GM12878 (cell line): ENCODE results near the gene CARHSP1. TPM values are rescaled to one million over a fixed set of nuclear protein-coding genes. Genes with fewer than 3 reads are reported as not detected.

Experiments
- CBX3 ChIP-seq: fragments of 200-600 bp; sonication (generic); IDR thresholded peaks from 2 replicates; pipeline ENCODE4 v1.6.1; 2016; ENCODE audit warnings: low read depth, borderline replicate concordance
- CEBPB ChIP-seq, 2 experiments: fragments of 150-350 bp in 1 of 2; IDR thresholded peaks; 2 replicates each; pipeline ENCODE4 v1.6.1; 2012 to 2014; ENCODE audit warnings: low read depth in 2 of 2, low read length in 2 of 2, borderline replicate concordance in 1 of 2, inconsistent platforms in 1 of 2
- EED ChIP-seq: sonication (generic); IDR thresholded peaks from 2 replicates; pipeline ENCODE4 v1.6.1; 2016; ENCODE audit warnings: antibody characterized with exemption, low read depth
- ESRRA ChIP-seq: IDR thresholded peaks from 2 replicates; pipeline ENCODE4 v1.6.1; 2012; ENCODE audit warnings: mild to moderate bottlenecking, low read length, improper control_type of control experiment
- GATAD2B ChIP-seq: fragments of 450-650 bp; conservative IDR thresholded peaks from 2 replicates; pipeline ENCODE4 v1.6.1; 2017; ENCODE audit warnings: low read depth, mild to moderate bottlenecking, moderate library complexity
- HDAC6 ChIP-seq: fragments of 200-600 bp; sonication (generic); IDR thresholded peaks from one replicate; pipeline ENCODE4 v1.8.0; 2017; ENCODE audit warnings: antibody characterized with exemption; ENCODE audit not compliant: unreplicated experiment
- KDM1A ChIP-seq: fragments of 200-600 bp; sonication (generic); IDR thresholded peaks from 2 replicates; pipeline ENCODE4 v1.6.1; 2016; ENCODE audit warnings: borderline replicate concordance
- NFYB ChIP-seq: IDR thresholded peaks from 2 replicates; pipeline ENCODE4 v1.6.1; 2011; ENCODE audit warnings: low read depth, mild to moderate bottlenecking, low read length, improper control_type of control experiment, moderate library complexity; ENCODE audit not compliant: insufficient read depth
- PAX8 ChIP-seq: fragments of 450-650 bp; IDR thresholded peaks from 2 replicates; pipeline ENCODE4 v1.6.1; 2017; ENCODE audit warnings: mild to moderate bottlenecking, moderate library complexity
- RB1 ChIP-seq: fragments of 450-650 bp; formaldehyde crosslinking; IDR thresholded peaks from 2 replicates; pipeline ENCODE4 v1.6.1; 2017; ENCODE audit warnings: mild to moderate bottlenecking, borderline replicate concordance
- RFX5 ChIP-seq: IDR thresholded peaks from 2 replicates; pipeline ENCODE4 v1.6.1; 2011; ENCODE audit warnings: low read depth, low read length, improper control_type of control experiment
- polyA plus RNA-seq, 11 experiments: library from polyadenylated mRNA; depleted of rRNA in 4 of 11; unstranded in 6 of 11; stranded (reverse) in 5 of 11; fragments of >200 nt; fragmentation: Nextera tagmentation in 4 of 11; fragmentation: Illumina TruSeq in 1 of 11; extraction: Ambion mirVana in 4 of 11; extraction: Trizol in 1 of 11; gene quantifications; 1 replicate in 1 of 11; 2 replicates in 10 of 11; pipeline versions ENCODE4 v1.2.1 to v1.2.3, GENCODE V29; 2011 to 2016; ENCODE audit warnings: inconsistent platforms in 2 of 11, missing spikeins in 2 of 11, low read depth in 1 of 11
- total RNA-seq, 4 experiments: library from RNA; depleted of rRNA in 3 of 4; stranded (reverse); fragments of >200 nt in 3 of 4; fragmentation: Illumina TruSeq in 1 of 4; extraction: Trizol in 1 of 4; gene quantifications; 2 replicates each; pipeline versions ENCODE4 v1.2.1 to v1.2.3, GENCODE V29; 2013 to 2021
- TF ChIP-seq, protein P1 (sequence below): fragments of 150-350 bp; IDR thresholded peaks from 2 replicates; pipeline ENCODE4 v1.6.1; 2016; ENCODE audit warnings: low read depth, low read length
- TF ChIP-seq, protein P2 (sequence below): fragments of 450-650 bp; IDR thresholded peaks from 2 replicates; pipeline ENCODE4 v1.6.1; 2016; ENCODE audit warnings: mild to moderate bottlenecking, moderate library complexity, borderline replicate concordance
- TF ChIP-seq, protein P3 (sequence below): IDR thresholded peaks from 2 replicates; pipeline ENCODE4 v1.6.1; 2011; ENCODE audit warnings: low read depth, mild to moderate bottlenecking, low read length, moderate library complexity, borderline replicate concordance; ENCODE audit errors: extremely low read depth
- TF ChIP-seq, protein P4 (sequence below): IDR thresholded peaks from 2 replicates; pipeline ENCODE4 v1.6.1; 2012; ENCODE audit warnings: low read depth, low read length, improper control_type of control experiment
- TF ChIP-seq, protein P5 (sequence below): fragments of 450-650 bp; IDR thresholded peaks from 2 replicates; pipeline ENCODE4 v1.6.1; 2017; ENCODE audit warnings: mild to moderate bottlenecking, low read depth, inconsistent platforms; ENCODE audit not compliant: poor library complexity, severe bottlenecking

CARHSP1 gene
- total and polyA plus RNA-seq, 10 of the 15 experiments (the other 5 are each of a cell fraction or from before 2014, with no cell fraction given) = 5.5 to 112 (median 67.0) TPM

DNA sequence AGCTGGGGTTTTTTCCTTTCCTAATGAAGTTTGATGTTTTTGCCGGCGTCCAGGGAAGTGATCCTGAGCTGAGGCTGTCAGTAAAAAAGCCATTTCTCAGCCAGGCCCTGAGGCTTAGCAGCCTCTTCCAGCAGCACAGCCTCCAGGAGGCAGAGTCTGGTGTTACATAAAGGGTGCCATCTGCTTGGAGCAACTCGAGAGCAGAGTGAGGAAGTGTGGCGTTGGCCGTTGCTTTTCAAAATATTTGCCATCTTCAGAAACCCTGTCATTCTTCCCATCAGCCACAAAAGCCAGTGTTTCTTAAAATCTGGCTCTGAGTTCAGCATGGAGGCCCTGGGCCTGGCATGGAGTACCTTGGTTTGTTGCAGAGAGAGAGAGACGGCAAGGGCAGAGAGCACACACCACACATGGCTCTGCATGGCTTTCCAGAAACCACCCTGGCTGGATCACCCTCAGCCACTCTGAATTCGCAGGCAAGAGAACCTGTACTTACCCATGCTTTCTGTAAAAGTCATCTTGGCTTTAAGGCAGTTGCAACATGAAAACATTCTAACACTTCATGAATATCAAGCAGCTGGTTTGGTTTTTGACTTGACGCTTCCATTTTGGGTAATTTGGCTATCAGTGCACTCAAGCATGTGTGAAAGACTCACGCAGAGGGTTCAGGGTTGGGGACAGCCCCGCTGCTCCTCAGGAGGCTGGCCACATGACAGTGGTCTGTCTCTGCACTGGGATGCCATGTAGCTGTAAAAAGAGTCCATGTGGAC is 50.1 kb downstream of the CARHSP1 start (continued):
- TF ChIP-seq RB1 = no peak
- TF ChIP-seq, protein P1, sequence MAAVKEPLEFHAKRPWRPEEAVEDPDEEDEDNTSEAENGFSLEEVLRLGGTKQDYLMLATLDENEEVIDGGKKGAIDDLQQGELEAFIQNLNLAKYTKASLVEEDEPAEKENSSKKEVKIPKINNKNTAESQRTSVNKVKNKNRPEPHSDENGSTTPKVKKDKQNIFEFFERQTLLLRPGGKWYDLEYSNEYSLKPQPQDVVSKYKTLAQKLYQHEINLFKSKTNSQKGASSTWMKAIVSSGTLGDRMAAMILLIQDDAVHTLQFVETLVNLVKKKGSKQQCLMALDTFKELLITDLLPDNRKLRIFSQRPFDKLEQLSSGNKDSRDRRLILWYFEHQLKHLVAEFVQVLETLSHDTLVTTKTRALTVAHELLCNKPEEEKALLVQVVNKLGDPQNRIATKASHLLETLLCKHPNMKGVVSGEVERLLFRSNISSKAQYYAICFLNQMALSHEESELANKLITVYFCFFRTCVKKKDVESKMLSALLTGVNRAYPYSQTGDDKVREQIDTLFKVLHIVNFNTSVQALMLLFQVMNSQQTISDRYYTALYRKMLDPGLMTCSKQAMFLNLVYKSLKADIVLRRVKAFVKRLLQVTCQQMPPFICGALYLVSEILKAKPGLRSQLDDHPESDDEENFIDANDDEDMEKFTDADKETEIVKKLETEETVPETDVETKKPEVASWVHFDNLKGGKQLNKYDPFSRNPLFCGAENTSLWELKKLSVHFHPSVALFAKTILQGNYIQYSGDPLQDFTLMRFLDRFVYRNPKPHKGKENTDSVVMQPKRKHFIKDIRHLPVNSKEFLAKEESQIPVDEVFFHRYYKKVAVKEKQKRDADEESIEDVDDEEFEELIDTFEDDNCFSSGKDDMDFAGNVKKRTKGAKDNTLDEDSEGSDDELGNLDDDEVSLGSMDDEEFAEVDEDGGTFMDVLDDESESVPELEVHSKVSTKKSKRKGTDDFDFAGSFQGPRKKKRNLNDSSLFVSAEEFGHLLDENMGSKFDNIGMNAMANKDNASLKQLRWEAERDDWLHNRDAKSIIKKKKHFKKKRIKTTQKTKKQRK = no peak
- TF ChIP-seq CBX3 = no peak
- TF ChIP-seq PAX8 = no peak
- TF ChIP-seq, protein P2, sequence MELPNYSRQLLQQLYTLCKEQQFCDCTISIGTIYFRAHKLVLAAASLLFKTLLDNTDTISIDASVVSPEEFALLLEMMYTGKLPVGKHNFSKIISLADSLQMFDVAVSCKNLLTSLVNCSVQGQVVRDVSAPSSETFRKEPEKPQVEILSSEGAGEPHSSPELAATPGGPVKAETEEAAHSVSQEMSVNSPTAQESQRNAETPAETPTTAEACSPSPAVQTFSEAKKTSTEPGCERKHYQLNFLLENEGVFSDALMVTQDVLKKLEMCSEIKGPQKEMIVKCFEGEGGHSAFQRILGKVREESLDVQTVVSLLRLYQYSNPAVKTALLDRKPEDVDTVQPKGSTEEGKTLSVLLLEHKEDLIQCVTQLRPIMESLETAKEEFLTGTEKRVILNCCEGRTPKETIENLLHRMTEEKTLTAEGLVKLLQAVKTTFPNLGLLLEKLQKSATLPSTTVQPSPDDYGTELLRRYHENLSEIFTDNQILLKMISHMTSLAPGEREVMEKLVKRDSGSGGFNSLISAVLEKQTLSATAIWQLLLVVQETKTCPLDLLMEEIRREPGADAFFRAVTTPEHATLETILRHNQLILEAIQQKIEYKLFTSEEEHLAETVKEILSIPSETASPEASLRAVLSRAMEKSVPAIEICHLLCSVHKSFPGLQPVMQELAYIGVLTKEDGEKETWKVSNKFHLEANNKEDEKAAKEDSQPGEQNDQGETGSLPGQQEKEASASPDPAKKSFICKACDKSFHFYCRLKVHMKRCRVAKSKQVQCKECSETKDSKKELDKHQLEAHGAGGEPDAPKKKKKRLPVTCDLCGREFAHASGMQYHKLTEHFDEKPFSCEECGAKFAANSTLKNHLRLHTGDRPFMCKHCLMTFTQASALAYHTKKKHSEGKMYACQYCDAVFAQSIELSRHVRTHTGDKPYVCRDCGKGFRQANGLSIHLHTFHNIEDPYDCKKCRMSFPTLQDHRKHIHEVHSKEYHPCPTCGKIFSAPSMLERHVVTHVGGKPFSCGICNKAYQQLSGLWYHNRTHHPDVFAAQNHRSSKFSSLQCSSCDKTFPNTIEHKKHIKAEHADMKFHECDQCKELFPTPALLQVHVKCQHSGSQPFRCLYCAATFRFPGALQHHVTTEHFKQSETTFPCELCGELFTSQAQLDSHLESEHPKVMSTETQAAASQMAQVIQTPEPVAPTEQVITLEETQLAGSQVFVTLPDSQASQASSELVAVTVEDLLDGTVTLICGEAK = no peak
- TF ChIP-seq, protein P3, sequence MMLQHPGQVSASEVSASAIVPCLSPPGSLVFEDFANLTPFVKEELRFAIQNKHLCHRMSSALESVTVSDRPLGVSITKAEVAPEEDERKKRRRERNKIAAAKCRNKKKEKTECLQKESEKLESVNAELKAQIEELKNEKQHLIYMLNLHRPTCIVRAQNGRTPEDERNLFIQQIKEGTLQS = no peak
- no peak for TF ChIP-seq GATAD2B
- TF ChIP-seq RFX5 = no peak
- no peak for TF ChIP-seq NFYB
- TF ChIP-seq CEBPB (IDR thresholded peaks at IDR 0.05; ENCODE audit: borderline replicate concordance in 1 of 2, low read depth in 2 of 2, low read length in 2 of 2) = no peak
- no peak for TF ChIP-seq EED
- TF ChIP-seq, protein P4, sequence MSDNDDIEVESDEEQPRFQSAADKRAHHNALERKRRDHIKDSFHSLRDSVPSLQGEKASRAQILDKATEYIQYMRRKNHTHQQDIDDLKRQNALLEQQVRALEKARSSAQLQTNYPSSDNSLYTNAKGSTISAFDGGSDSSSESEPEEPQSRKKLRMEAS = no peak
- no peak for TF ChIP-seq KDM1A
- TF ChIP-seq, protein P5, sequence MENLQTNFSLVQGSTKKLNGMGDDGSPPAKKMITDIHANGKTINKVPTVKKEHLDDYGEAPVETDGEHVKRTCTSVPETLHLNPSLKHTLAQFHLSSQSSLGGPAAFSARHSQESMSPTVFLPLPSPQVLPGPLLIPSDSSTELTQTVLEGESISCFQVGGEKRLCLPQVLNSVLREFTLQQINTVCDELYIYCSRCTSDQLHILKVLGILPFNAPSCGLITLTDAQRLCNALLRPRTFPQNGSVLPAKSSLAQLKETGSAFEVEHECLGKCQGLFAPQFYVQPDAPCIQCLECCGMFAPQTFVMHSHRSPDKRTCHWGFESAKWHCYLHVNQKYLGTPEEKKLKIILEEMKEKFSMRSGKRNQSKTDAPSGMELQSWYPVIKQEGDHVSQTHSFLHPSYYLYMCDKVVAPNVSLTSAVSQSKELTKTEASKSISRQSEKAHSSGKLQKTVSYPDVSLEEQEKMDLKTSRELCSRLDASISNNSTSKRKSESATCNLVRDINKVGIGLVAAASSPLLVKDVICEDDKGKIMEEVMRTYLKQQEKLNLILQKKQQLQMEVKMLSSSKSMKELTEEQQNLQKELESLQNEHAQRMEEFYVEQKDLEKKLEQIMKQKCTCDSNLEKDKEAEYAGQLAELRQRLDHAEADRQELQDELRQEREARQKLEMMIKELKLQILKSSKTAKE = no peak
- no peak for TF ChIP-seq HDAC6
- TF ChIP-seq ESRRA = no peak
